Measurements from ENCODE around the gene IDH3G.
A peak's percentile ranks its signal among the peaks of the same experiment; 100 is the strongest.

DNA sequence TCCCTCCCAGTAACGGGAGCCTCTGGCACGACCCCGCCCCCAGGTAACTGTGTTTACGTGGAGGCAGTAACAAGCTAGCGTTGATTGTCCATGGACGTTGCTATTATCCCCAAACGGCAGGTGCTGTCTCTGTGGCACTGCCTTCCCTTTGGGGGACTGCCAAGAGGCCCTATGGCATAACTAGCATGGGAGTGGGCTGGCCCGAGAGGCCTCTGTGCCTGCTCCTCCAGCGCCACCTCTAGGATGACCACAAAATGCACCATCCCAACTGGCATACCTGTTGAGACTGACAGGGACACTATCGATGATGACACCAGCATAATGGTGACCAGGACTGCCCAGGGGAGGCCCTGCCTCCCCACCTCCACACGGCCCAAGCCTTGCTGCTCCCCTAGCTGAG, 11.9 kb downstream of the IDH3G start:
- TF ChIP-seq, protein P1, sequence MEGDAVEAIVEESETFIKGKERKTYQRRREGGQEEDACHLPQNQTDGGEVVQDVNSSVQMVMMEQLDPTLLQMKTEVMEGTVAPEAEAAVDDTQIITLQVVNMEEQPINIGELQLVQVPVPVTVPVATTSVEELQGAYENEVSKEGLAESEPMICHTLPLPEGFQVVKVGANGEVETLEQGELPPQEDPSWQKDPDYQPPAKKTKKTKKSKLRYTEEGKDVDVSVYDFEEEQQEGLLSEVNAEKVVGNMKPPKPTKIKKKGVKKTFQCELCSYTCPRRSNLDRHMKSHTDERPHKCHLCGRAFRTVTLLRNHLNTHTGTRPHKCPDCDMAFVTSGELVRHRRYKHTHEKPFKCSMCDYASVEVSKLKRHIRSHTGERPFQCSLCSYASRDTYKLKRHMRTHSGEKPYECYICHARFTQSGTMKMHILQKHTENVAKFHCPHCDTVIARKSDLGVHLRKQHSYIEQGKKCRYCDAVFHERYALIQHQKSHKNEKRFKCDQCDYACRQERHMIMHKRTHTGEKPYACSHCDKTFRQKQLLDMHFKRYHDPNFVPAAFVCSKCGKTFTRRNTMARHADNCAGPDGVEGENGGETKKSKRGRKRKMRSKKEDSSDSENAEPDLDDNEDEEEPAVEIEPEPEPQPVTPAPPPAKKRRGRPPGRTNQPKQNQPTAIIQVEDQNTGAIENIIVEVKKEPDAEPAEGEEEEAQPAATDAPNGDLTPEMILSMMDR (optimal IDR thresholded peaks at IDR 0.05 in 1 of 3, IDR thresholded peaks at IDR 0.05 in 1 of 3, conservative IDR thresholded peaks at IDR 0.05 in 1 of 3; ENCODE audit: extremely low read depth in 1 of 3, insufficient read depth in 2 of 3, low read length in 3 of 3), result peak in 1 of 3 experiments; percentile 11
- no peak for TF ChIP-seq EZH2 (IDR thresholded peaks at IDR 0.05; ENCODE audit: low read length)
